ENCODE results near the gene FAM13C.

GRCh38 chr10:59350558-59350957 is 11.8 kb downstream of the FAM13C start:
- TF ChIP-seq CTCF (IDR thresholded peaks at IDR 0.05): no peak
- no peak for TF ChIP-seq POLR2A (IDR thresholded peaks at IDR 0.05)
